Measurements from ENCODE around the gene TACR2.
A peak's percentile ranks its signal among the peaks of the same experiment; 100 is the strongest.
"Not testable (repeated sequence)": the region's sequence is repeated elsewhere in the genome, so short reads cannot be mapped to it uniquely, and the experiment has no call there.

Gene TACR2

DNA sequence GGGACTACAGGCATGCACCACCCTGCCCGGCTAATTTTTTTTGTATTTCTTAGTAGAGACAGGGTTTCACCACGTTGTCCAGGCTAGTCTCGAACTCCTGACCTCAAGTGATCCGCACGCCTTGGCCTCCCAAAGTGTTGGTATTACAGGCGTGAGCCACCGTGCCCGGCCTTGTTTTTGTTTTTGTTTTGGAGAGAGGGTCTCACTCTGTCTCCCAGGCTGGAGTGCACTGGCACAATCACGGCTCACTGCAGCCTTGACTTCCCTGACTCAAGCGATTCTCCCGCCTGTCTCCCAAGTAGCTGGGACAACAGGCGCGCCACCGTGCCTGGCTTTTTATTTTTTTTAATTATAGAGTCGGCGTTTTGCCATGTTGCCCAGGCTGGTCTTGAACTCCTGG is 33.7 kb upstream of the TACR2 start:
- DNase-seq (ENCODE audit: low read depth in 2 of 2), result not testable (repeated sequence)

DNA sequence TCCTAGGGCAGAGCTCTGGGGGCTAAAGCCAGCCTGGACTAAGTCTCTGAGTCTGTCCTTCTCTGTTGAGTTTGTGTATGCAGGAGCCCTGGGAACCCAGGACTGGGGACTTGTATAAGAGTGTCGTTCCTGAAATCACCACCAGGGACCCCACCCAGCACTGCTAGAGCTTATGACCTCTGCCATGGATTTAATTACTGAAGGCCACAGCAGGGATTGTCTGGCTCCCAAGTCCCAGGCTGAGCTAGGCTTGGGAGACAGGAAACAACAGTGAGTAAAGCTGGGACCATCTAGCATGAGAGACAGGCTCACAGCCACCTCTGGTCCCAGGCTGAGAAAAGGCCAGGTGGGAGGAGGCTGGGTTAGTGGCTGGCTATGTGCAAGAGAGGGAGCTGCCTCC is 33.1 kb upstream of the TACR2 start:
- DNase-seq (ENCODE audit: low read depth in 2 of 2), result peak in 1 of 2 donors; percentile 25

DNA sequence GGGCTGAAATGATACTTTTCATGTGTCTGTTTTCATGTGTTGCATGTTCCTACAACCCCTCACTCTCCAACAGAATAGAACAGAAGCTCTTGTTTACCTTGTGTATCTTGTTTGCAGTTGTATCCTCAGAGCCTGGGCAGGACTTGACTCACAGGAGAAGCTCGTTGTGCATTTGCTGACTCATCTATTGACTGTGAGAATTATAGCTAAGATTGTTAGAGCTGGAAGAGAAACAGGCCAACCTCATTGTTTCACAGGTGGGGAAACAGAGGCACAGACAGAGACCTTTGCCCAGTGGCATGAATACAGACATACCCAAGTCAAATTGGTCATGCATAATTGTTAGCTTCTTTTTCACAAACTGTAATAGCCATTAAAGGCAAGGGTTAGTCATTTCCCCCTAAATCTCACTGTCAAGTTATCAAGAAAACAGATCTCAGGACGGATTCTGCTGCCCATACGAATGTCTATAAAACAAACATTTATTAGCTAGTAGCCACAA is 30.0 kb upstream of the TACR2 start:
- no peak for DNase-seq (ENCODE audit: low read depth in 2 of 2)

DNA sequence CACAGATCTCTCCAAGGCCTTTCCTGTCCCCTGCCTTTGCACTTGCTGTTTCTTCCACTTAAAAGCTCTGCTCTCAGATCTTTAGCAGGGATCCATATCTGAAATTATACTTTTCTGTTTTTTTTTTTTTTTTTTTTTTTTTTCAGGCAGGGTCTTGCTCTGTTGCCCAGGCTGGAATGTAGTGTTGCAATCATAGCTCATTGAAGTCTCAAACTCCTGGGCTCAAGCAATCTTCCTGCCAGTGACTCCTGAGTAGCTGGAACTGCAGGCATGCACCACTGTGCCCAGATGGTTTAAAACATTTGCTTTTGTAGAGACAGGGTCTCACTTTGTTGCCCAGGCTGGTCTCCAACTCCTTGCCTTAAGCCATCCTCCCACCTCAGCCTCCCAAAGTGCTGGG is 29.5 kb upstream of the TACR2 start:
- DNase-seq (ENCODE audit: low read depth in 2 of 2), result no peak

DNA sequence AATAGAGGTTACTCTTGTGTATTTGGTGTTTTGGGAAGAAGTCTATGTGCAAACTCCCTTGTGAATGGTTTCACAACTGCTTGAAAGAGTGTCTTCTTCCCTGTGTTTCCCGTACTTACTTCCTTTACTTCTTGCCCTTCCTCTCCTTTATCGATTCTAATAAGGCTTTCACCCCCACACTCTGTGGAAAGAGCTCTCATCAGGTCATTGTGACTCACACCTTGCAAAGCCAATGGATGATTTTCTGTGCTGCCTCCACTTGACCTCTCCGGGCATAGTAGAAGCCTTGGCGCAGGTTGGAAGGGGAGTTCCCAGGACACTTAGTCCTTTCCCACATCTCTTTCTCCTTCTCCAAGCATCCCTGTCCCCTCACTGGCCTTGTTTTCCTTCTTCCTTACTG is 28.3 kb upstream of the TACR2 start:
- DNase-seq (ENCODE audit: low read depth in 2 of 2), result no peak

DNA sequence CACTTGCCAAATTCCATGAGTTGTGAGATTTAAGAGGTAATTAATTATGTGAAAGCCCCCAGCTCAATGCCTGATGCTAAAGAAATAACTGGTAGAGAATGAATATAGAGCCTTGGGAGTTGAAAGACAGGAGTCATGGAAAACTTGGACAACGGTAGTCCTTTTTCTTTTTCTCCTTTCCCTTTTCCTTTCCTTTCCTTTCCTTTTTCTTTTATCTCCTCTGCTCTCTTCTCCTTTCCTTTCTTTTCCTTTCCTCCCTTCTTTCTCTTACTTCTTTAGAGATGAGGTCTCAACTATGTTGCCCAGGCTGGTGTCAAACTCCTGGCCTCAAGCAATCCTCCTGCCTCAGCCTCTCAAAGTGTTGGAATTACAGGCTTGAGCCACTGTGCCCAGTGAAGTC is 26.6 kb upstream of the TACR2 start:
- DNase-seq (ENCODE audit: low read depth in 2 of 2), result no peak

DNA sequence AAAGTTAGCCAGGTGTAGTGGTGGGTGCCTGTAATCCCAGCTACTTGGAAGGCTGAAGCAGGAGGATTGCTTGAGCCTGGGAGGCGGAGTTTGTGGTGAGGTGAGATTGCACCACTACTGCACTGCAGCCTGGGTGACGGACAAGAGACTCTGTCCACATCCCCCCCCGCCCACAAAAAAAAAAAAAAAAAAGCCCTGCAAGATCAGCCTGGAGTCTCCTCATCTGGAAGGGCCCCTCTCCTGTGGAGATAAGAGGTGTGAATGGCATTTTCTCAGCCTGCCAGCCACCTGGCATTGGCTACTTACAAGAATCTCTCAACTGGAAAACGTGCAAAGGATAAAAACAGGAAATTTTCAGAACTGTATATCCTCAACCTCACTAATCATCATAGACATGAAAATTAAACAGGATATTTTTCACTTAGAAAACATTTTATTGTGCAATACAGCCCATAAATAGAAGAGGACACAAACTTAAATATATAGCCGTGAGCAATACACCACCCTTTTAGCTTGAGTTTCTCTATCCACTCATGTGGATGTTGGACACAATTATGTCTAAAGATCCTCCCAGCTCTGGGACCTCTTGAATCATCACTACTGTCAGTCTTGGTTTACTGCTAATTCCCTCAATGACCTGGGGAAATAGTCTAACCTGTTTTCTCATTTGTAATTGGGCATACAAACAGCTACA is 23.2 kb upstream of the TACR2 start:
- DNase-seq (ENCODE audit: low read depth in 2 of 2), result no peak

DNA sequence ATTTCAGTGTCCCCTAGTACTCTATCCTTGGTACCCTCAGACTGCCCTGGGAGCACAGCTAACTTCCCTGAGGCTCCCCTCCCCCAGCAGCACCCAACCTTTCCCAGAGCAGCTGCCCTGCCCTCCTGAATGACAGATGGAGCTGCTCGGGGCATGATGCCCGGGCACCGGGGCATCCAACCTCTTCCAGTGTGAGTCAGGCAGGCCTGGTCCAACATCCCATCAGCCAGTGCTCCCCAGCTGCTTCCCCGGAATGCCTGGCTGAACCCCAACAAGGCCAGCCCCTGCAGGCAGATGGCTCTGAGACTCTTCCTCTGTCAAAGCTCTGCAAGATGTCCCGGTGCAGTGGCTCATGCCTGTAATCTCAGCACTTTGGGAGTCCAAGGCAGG is 22.6 kb upstream of the TACR2 start:
- DNase-seq (ENCODE audit: low read depth in 2 of 2), result no peak

DNA sequence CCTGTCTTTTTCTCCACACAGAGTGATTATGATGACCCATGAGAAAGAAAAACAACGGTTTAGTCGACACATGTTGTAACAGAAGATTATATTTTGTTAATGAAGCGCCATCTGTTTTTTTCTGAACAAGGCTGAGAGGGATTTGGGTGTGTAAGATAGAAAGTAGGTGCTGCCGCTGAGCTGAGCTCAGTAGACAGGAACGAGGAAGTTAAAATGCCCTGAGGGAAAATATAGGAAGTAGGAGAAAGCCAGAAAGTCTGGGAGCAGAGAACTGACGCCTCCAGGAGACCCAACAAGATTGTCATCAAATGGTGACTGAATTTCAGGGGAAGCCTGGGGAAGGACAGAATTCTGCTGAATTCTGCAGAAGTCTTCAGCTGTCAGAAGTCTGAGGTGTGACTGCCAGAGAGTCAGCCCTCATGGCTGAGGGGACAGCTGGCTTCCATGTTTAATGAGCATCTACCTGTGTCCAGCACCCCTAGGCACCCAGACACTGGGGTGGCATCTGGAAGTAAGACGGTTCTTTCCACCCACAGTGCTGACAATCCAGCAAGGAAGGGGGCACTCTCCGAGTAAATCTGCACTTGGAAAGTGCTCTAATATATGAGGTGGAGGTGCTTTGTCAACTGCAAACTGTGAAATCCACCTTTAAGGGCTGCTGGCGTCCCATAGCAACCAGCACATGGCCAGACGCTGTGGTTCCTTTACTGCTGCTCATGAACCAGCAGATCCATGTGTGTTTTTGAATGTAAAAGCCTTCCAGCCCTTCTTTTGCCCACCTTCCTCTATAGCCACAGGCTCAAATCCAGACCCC is 22.0 kb upstream of the TACR2 start:
- DNase-seq (ENCODE audit: low read depth in 2 of 2), result no peak

DNA sequence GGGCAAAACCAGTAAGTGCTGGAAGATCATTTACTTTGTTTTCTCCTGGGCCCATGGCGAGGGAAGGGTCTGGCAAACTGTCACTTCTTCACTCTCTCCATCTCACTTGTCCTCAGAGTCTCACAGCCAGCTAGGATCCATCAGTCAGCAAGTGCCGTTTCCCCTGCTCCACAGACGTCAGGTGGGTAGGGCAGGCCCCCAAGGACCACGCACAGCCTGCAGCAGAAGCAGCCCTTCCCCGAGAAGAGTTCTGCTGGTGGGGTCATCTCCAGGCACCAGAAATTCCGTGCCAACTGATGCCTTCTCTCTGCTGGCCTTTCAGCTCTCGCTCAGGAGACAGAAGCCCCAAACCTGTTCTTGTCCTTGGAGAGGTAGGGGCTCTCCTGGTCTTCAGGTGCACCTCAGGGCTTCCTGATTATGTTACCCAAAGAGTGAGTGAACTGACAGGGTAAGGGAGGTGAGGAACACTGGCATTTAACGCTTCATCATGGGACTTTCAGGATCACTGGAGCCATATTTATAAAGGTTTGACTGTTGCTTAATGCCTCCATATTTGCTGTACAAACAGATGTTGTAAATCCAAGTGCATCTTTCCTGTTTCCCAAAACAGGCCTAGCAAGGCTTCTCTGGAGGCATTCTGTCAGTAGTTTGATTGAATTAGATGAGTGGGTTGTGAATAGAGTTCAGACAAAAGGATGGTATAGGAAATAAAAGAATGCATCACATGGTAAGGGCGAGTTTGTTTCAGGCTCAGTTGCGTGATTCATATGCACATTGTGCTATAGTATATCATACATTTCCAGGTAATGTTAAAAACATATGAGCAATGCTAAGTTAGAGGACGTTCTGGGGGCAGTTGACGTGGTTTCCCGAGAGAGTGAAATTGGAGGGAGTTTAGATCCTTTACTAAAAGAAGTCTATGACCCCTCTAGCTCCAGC is 20.9 kb upstream of the TACR2 start:
- DNase-seq (ENCODE audit: low read depth in 2 of 2), result no peak

DNA sequence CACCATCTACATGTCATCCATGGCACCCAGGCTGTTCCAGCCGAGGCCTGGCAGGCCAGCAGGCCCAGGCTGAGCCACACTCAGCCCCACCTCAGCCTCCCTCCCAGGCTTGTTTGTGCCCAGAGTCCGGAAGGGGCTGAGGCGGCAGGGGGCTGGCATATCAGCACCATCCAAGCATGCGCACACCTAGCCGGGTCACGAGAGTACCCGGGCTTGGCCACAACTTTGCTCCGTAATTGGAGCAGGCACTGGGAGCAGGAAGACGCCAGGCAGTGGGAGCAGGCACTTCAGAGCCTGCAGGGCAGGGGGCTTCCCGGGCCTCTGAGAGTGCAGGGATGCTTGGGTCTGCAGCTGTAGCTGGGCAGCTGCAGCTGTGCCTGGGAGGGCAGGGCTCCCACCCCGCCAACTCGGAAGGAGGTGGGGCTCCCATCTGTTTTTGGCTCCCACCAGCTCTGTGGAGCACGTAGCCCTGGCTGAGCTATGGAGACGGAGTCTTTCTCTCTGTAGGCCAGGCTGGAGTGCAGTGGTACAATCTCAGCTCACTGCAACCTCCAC is 19.3 kb upstream of the TACR2 start:
- no peak for DNase-seq (ENCODE audit: low read depth in 2 of 2)

DNA sequence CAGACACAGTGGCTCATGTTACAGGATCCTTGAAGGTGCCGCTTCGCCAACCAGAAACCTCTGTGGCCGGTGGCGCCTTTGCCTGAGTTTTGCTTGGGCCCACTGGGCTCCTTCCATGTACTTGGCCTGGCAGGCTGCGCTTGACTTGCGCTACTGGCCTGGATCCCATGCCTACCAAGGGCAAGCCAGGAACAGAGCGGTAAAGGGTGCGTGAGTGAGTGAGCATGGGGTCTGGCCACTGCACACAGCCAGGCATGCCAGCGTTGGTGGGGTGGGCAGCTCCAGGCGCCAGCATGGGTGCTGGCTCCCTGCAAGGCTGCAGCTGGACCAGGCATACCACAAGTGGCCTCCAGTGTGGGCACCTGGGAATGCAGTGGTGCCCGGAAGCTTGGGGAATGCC is 18.2 kb upstream of the TACR2 start:
- DNase-seq (ENCODE audit: low read depth in 2 of 2), result no peak

DNA sequence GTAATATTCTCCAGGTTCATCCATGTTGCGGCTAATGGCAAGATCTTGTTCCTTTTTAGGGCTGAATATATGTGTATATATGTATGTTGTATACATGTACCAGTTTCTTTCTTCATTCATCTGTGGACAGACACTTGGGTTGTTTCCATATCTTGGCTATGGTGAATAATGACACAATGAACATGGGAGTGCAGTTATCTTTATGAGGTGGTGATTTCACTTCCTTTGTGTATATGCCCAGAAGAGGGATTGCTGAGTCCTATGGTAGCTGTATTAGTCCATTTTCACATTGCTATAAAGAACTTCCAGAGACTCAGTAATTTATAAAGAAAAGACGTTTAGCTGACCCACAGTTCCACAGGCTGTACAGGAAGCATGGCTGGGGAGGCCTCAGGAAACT is 17.5 kb upstream of the TACR2 start:
- no peak for DNase-seq (ENCODE audit: low read depth in 2 of 2)

DNA sequence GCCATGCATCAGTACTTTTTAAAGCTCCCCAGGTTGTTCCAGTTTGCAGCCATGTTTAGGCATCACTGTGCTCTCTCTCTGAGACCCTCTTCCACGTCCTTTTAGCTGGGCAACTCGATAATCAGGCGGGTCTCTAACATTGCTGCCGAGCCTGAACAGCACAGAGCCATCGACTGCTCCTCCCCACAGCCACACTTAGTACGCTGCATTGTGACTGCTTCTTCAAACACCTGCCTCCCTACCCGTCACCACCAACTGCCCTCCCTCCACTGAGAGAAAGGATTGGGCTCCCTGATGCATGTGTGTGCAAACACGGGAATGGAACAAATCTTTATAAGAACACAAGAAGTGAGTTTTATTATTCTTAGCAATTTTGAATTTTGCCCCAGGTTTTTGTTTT is 11.4 kb upstream of the TACR2 start:
- DNase-seq (ENCODE audit: low read depth in 2 of 2), result no peak

DNA sequence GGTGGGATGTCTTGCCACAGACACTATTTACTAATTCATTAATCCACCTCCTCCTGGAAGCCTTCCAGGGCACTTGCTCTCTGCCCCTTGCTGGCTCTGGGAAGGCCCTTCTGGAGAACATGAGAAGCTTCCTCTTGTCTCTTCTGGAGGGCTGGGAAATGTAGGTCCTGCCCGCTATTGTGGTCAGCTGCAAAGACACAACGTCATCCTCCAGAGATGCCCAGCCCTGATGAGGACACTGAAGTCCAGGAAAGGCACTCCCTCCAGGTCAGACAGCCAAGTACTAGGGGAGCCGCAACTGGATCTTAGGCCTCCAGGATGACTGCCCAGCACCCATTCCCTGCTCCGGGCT is 9.6 kb upstream of the TACR2 start:
- no peak for DNase-seq (ENCODE audit: low read depth in 2 of 2)

DNA sequence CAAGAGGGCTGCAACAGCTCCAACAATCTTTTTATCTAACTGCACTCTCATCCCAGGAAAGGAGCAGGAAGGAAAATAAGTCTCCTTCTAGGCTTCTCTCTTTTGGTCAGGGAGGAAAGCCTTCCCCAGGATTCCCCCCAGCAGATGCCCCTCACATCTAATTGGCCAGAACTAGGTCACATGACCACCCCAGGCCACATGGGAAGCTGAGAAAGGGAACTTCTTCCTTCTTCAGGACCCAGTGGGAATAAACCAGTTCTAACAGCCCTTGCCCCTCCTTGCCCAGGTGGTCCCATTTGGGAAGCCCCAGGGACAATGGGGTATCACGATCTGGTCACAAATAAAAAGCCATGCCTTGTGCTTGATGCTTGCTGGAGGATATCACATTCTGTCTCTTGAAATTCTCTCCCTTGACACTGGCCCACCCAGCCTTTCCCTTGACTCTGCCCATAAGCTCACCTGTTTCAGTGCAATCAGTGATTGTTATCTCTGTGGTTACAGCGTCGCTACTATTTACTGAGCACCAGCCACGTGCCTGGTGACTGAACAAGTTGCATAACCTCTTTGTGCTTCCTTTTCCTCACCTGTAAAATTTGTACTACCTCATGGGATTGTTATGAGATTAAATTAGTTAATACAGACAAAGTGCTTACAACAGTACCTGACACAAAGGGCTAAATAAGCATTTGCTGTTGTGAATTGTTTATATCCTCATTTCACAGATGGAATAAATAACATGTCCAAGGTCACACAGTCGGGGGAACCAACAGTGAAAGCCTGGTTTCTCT is 9.0 kb upstream of the TACR2 start:
- no peak for DNase-seq (ENCODE audit: low read depth in 2 of 2)

DNA sequence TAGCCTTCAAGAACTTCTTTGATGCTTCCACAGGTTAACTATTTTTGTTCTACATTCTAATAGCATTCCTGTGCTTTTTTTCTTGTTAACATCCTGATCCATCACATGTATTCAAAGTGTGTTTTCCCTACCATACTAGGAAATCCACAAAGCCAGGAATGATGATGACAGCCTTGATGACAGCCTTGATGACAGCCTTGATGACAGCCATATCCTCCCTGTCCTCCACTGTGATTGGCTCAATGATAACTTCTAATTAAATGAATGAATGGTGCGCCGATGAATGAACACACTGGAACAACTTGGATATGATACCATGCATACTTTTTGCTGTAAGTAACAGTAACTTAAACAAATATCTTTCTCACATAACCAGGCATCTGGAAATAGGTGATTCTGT is 8.3 kb upstream of the TACR2 start:
- no peak for DNase-seq (ENCODE audit: low read depth in 2 of 2)

DNA sequence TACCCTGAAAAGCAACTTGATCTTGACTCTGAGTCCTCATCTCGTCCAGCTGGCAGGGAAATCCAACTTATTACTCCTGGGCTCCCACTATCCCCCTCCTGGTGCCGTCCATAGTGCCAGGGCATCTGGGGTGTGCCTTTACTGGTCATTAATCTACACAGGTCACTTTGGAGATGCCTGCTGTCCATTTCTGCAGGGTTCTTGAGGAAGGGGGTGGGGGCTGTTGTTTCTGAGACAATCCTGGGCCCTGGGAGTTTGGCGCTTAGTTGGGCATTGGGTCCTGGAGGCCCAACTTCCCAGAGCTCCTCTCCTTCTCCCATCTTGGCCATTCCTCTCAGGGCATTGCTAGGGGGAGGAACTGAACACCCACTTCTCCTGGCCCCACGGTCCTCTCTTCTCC is 6.0 kb upstream of the TACR2 start:
- no peak for DNase-seq (ENCODE audit: low read depth in 2 of 2)

DNA sequence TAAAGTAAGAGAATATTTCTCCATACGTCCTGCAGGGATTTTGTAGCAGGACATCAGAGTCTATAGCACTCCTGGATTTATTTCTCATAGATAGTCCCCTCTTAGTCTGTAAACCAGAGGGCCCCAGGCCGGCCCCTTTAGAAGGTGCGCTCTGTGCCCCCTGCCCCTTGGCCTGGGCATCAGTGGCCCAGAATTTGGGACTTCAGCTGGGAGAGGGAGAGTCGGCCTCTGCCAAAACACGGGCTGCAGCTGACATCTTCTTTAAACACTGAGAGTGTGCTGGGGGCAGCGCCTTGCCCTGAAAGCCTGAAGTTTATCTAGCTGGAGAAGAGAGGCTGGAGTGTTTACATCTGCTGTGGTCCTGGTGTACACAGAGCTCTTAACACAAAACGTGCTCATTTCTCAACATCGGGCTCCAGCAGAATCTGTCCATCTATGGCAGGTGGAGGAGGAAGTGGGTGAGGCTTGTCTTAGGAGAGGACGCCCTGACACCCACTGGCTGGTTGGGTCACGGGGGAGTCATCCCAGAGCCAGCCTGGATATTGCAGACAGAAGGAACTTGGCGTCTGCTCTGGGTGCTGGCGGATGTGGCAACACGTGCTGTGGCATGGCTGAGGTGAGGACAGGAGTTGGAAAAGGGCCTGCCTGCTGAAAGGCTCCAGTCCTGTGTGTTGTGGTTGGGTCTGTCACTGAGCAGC is 5.0 kb upstream of the TACR2 start:
- no peak for DNase-seq (ENCODE audit: low read depth in 2 of 2)

DNA sequence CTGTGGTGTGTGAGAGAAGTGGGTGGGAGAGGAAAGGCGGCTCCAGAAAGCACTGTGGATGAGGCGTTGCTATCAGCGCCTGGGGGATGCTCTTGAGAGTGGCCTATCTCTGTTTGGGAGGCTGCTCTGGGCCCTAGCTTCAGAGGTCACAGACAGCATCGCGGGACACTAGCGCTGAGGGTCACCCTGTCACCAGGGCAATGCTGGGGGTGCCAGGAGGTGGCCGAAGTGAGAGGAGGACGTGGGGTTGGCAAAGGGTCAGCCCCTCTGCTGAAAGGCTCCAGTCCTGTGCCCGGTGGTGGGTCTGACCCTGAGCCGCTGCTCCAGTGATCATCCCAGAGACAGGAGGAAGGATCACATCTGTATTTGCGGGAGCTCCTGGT is 3.0 kb upstream of the TACR2 start:
- DNase-seq (ENCODE audit: low read depth in 2 of 2), result no peak

All from stimulated activated CD4-positive, alpha-beta T cell treated with anti-CD3 and anti-CD28 coated beads, Interleukin-1b, Interleukin-23, amount 100 ng/mL, for 4 hours (primary cell).